Type B pancreatic cell (in vitro differentiated cells): ENCODE results near the gene RPS5. TPM values are rescaled to one million over a fixed set of nuclear protein-coding genes. Genes with fewer than 3 reads are reported as not detected.

Experiments used
- DNase-seq: peaks from one replicate; pipeline ENCODE4 v3.0.0; 2021; ENCODE audit warnings: mixed read lengths; ENCODE audit not compliant: unreplicated experiment; ENCODE audit errors: extremely low spot score
- H3K27ac Mint-ChIP-seq: 2 replicates; pipeline ENCODE4 v1.8.0; 2021; ENCODE audit warnings: mild to moderate bottlenecking, mixed read lengths
- H3K27me3 Mint-ChIP-seq: 2 replicates; pipeline ENCODE4 v1.8.0; 2021; ENCODE audit warnings: mixed read lengths
- H3K36me3 Mint-ChIP-seq: 2 replicates; pipeline ENCODE4 v1.8.0; 2021; ENCODE audit warnings: mixed read lengths
- H3K4me1 Mint-ChIP-seq: one replicate; pipeline ENCODE4 v1.8.0; 2021; ENCODE audit warnings: mixed read lengths; ENCODE audit not compliant: unreplicated experiment
- H3K4me3 Mint-ChIP-seq: 2 replicates; pipeline ENCODE4 v1.8.0; 2021; ENCODE audit warnings: mild to moderate bottlenecking, mixed read lengths
- H3K9me3 Mint-ChIP-seq: 2 replicates; pipeline ENCODE4 v1.8.0; 2021; ENCODE audit warnings: mixed read lengths
- CTCF ChIP-seq: fragments of 200-600 bp; sonication (generic); conservative IDR thresholded peaks from 2 replicates; pipeline ENCODE4 v1.5.0; 2021; ENCODE audit warnings: antibody characterized with exemption, mild to moderate bottlenecking
- total RNA-seq: library from RNA; stranded (reverse); gene quantifications from 2 replicates; pipeline ENCODE4 v1.2.1, GENCODE V29; 2021; ENCODE audit warnings: low replicate concordance

RPS5 gene
- total RNA-seq, 1 donor from 2014 or later, result 1,324 TPM

GRCh38 chr19:58408152-58409009 lies 21.3 kb downstream of the RPS5 start, which contains the start of gene ZNF584:
TSS of gene ZNF584 (plus strand) at chr19:58408649. CDS start at chr19:58409148, 499 bp downstream.
- peaks cover 8% of the 10 kb centered on the region for H3K36me3 Mint-ChIP-seq

GRCh38 chr19:58409010-58409790 lies 22.1 kb downstream of the RPS5 start:
- peaks cover 17% of the 10 kb centered on the region for H3K4me1 Mint-ChIP-seq
- TF ChIP-seq CTCF, result no peak
- no peak for DNase-seq
- H3K27ac Mint-ChIP-seq, result peak overlapping the region; percentile 80
- no peaks in the 10 kb centered on the region for H3K27me3 Mint-ChIP-seq
- H3K36me3 Mint-ChIP-seq, result peaks cover 8% of the 10 kb centered on the region
- H3K9me3 Mint-ChIP-seq, result no peaks in the 10 kb centered on the region
- H3K4me3 Mint-ChIP-seq, result peak overlapping the region; percentile 95

More at GRCh38 chr19:58408152-58409009, 21.3 kb downstream of the RPS5 start, which contains the start of gene ZNF584:
- Mint-ChIP-seq H3K27ac (peak within 1 kb of the TSS; percentile 94), H3K4me3 (peak within 1 kb of the TSS; percentile 95), H3K9me3 (no peaks in the 10 kb centered on the region), H3K4me1 (peaks cover 21% of the 10 kb centered on the region), H3K27me3 (no peaks in the 10 kb centered on the region)
- peak; percentile 97 for DNase-seq
- no peak for TF ChIP-seq CTCF

- H3K4me3 Mint-ChIP-seq, result no peak overlapping the region
- H3K27ac Mint-ChIP-seq, result no peak overlapping the region
- no peak for TF ChIP-seq CTCF
- no peaks in the 10 kb centered on the region for H3K4me1 Mint-ChIP-seq
- H3K27me3 Mint-ChIP-seq, result no peaks in the 10 kb centered on the region
- H3K9me3 Mint-ChIP-seq, result no peaks in the 10 kb centered on the region
- peaks cover 34% of the 10 kb centered on the region for H3K36me3 Mint-ChIP-seq
- DNase-seq, result no peak
These were observed 29.5 kb downstream of the RPS5 start for GRCh38 chr19:58416604-58417003.

- H3K27ac Mint-ChIP-seq, result no peak overlapping the region
- no peak for DNase-seq
- H3K4me1 Mint-ChIP-seq, result no peaks in the 10 kb centered on the region
- peaks cover 36% of the 10 kb centered on the region for H3K36me3 Mint-ChIP-seq
- no peaks in the 10 kb centered on the region for H3K27me3 Mint-ChIP-seq
- TF ChIP-seq CTCF, result no peak
- peaks cover 1% of the 10 kb centered on the region for H3K9me3 Mint-ChIP-seq
- H3K4me3 Mint-ChIP-seq, result no peak overlapping the region
These were observed 30.0 kb downstream of the RPS5 start for GRCh38 chr19:58417071-58417470.

- no peak overlapping the region for H3K27ac Mint-ChIP-seq
- TF ChIP-seq CTCF, result no peak
- no peak for DNase-seq
- peaks cover 34% of the 10 kb centered on the region for H3K36me3 Mint-ChIP-seq
- no peaks in the 10 kb centered on the region for H3K4me1 Mint-ChIP-seq
- H3K4me3 Mint-ChIP-seq, result no peak overlapping the region
- H3K27me3 Mint-ChIP-seq, result no peaks in the 10 kb centered on the region
- peaks cover 5% of the 10 kb centered on the region for H3K9me3 Mint-ChIP-seq
These were observed 41.5 kb downstream of the RPS5 start for GRCh38 chr19:58428617-58429016.
